KBM-7 (cell line): ENCODE results near the gene GSTA5.
"Not testable (repeated sequence)": the region's sequence is repeated elsewhere in the genome, so short reads cannot be mapped to it uniquely, and the experiment has no call there.

ENCODE experiments used
- DNase-seq: peaks from one replicate; pipeline ENCODE4 v3.0.0-alpha.2; 2015
- in situ Hi-C: fragments of 300-500 bp; cut with MboI; formaldehyde crosslinking; loops from 2 replicates; pipeline ENCODE4 v1.14.3; 2020; ENCODE audit warnings: low sequenced_read_pairs, low pct_unique_long_range_greater_than_20kb, mixed read lengths

GSTA5 gene

GRCh38 chr6:52840763-52841585 lies at the start of gene GSTA5:
Gene GSTA5, minus strand, starts transcription at chr6:52840813.
- no peak for DNase-seq
- in situ Hi-C loops, result no loop called here

GRCh38 chr6:52890018-52890417 lies 49.4 kb upstream of the GSTA5 start:
- no peak for DNase-seq
- in situ Hi-C loops, result no loop called here

GRCh38 chr6:52887910-52888524 lies 47.4 kb upstream of the GSTA5 start:
- in situ Hi-C loops, result no loop called here
- no peak for DNase-seq

GRCh38 chr6:52881996-52882841 lies 41.6 kb upstream of the GSTA5 start:
- DNase-seq, result peak; percentile 85
- in situ Hi-C loops, result no loop called here

- no peak for DNase-seq
- in situ Hi-C loops, result no loop called here
Measured at GRCh38 chr6:52881662-52881995, 41.0 kb upstream of the GSTA5 start.

GRCh38 chr6:52877786-52878185 lies 37.2 kb upstream of the GSTA5 start:
- in situ Hi-C loops, result no loop called here

GRCh38 chr6:52877168-52877567 lies 36.6 kb upstream of the GSTA5 start:
- peak; percentile 10 for DNase-seq

More at GRCh38 chr6:52877786-52878185, 37.2 kb upstream of the GSTA5 start:
- no peak for DNase-seq

GRCh38 chr6:52876056-52876787 lies 35.6 kb upstream of the GSTA5 start:
- no peak for DNase-seq
- in situ Hi-C loops, result no loop called here

More at GRCh38 chr6:52877168-52877567, 36.6 kb upstream of the GSTA5 start:
- in situ Hi-C loops, result no loop called here

GRCh38 chr6:52872031-52872430 lies 31.4 kb upstream of the GSTA5 start:
- DNase-seq, result no peak
- in situ Hi-C loops, result no loop called here

GRCh38 chr6:52871621-52872020 lies 31.0 kb upstream of the GSTA5 start:
- in situ Hi-C loops, result no loop called here
- DNase-seq, result no peak

GRCh38 chr6:52870335-52871091 lies 29.9 kb upstream of the GSTA5 start:
- in situ Hi-C loops, DNase-seq: not testable (repeated sequence)

- in situ Hi-C loops, DNase-seq: not testable (repeated sequence)
Measured at GRCh38 chr6:52868899-52869298, 28.3 kb upstream of the GSTA5 start.

- in situ Hi-C loops, result no loop called here
- no peak for DNase-seq
Measured at GRCh38 chr6:52868240-52868639, 27.6 kb upstream of the GSTA5 start.

GRCh38 chr6:52861151-52861550 lies 20.5 kb upstream of the GSTA5 start:
- in situ Hi-C loops, DNase-seq: not testable (repeated sequence)

GRCh38 chr6:52858416-52858815 lies 17.8 kb upstream of the GSTA5 start:
- no peak for DNase-seq
- in situ Hi-C loops, result no loop called here

- in situ Hi-C loops, DNase-seq: not testable (repeated sequence)
Measured at GRCh38 chr6:52856137-52856536, 15.5 kb upstream of the GSTA5 start.

- in situ Hi-C loops, result no loop called here
- no peak for DNase-seq
Measured at GRCh38 chr6:52849137-52849536, 8.5 kb upstream of the GSTA5 start.

GRCh38 chr6:52846002-52846401 lies 5.4 kb upstream of the GSTA5 start:
- DNase-seq, result no peak
- in situ Hi-C loops, result no loop called here
